Peyer's patch (tissue), 4 donors: ENCODE data around the gene AKAP10.

Experiments used
- POLR2A ChIP-seq, 2 donors: fragments of 450-650 bp; IDR thresholded peaks; one replicate each; pipeline ENCODE4 v1.5.1; 2017; ENCODE audit warnings: antibody characterized with exemption in 2 of 2, mild to moderate bottlenecking in 2 of 2, moderate library complexity in 2 of 2
- TF ChIP-seq, protein P1 (sequence below), 6 experiments: fragments of 450-650 bp in 4 of 6; fragments of 200-600 bp in 2 of 6; sonication (generic) in 1 of 6; IDR thresholded peaks; one replicate each; pipeline ENCODE4 v1.5.1; 2017 to 2019; ENCODE audit warnings: antibody characterized with exemption in 6 of 6, mild to moderate bottlenecking in 3 of 6, moderate library complexity in 1 of 6

DNA sequence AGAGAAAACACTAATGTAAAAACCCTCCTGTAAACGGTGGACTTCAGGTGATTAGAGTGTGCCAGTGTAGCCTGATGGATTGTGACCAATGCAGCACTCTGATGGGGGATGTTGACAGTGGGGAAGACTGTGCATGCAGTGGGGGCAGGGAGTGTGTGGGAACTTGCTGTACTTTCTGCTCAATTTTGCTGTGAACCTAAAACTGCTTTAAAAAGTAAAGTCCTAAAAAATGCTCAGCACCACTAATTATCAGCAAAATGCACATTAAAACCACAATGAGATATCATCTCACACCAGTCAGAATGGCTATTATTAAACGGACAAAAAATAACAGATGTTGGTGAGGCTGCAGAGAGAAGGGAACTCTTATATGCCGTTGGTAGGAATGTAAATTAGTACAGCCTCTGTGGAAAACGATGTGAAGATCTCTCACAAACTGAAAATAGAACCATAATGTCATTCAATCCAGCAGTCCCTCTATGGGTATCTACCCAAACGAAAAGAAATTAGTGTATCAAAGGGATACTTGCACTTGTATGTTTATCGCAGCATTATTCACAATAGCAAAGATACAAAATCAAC lies 100.2 kb downstream of the AKAP10 start:
- TF ChIP-seq, protein P1, sequence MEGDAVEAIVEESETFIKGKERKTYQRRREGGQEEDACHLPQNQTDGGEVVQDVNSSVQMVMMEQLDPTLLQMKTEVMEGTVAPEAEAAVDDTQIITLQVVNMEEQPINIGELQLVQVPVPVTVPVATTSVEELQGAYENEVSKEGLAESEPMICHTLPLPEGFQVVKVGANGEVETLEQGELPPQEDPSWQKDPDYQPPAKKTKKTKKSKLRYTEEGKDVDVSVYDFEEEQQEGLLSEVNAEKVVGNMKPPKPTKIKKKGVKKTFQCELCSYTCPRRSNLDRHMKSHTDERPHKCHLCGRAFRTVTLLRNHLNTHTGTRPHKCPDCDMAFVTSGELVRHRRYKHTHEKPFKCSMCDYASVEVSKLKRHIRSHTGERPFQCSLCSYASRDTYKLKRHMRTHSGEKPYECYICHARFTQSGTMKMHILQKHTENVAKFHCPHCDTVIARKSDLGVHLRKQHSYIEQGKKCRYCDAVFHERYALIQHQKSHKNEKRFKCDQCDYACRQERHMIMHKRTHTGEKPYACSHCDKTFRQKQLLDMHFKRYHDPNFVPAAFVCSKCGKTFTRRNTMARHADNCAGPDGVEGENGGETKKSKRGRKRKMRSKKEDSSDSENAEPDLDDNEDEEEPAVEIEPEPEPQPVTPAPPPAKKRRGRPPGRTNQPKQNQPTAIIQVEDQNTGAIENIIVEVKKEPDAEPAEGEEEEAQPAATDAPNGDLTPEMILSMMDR (IDR thresholded peaks at IDR 0.05), result no peak
- no peak for TF ChIP-seq POLR2A (IDR thresholded peaks at IDR 0.05)
